Measurements from ENCODE around the gene SAT2.
A peak's percentile ranks its signal among the peaks of the same experiment; 100 is the strongest.

Gene SAT2

GRCh38 chr17:7632492-7632894 lies 4.9 kb upstream of the SAT2 start:
- no peak for TF ChIP-seq RARB (CRISPR knock-in tag; IDR thresholded peaks at IDR 0.05)
- TF ChIP-seq ZFP3 (CRISPR knock-in tag; IDR thresholded peaks at IDR 0.05): no peak
- TF ChIP-seq CREB5 (CRISPR knock-in tag; IDR thresholded peaks at IDR 0.05; ENCODE audit: low read depth): no peak
- no peak for TF ChIP-seq PPARA (CRISPR knock-in tag; IDR thresholded peaks at IDR 0.05; ENCODE audit: borderline replicate concordance)
- no peak for TF ChIP-seq CSRNP3 (CRISPR knock-in tag; IDR thresholded peaks at IDR 0.05)
- TF ChIP-seq BACH2 (CRISPR knock-in tag; IDR thresholded peaks at IDR 0.05; ENCODE audit: borderline replicate concordance): no peak
- no peak for TF ChIP-seq OSR1 (CRISPR knock-in tag; IDR thresholded peaks at IDR 0.05)
- ATAC-seq: peak; percentile 43

GRCh38 chr17:7631398-7632380 lies 4.1 kb upstream of the SAT2 start:
- TF ChIP-seq ZC3H10 (CRISPR knock-in tag; IDR thresholded peaks at IDR 0.05): no peak
- no peak for TF ChIP-seq CSRNP3 (CRISPR knock-in tag; IDR thresholded peaks at IDR 0.05)
- TF ChIP-seq GLIS3 (CRISPR knock-in tag; IDR thresholded peaks at IDR 0.05): no peak
- TF ChIP-seq PATZ1 (CRISPR knock-in tag; IDR thresholded peaks at IDR 0.05; ENCODE audit: borderline replicate concordance): no peak
- TF ChIP-seq SNAI2 (CRISPR knock-in tag; IDR thresholded peaks at IDR 0.05): no peak
- no peak for TF ChIP-seq ARNTL (CRISPR knock-in tag; IDR thresholded peaks at IDR 0.05; ENCODE audit: borderline replicate concordance, low read depth)
- TF ChIP-seq CSDC2 (CRISPR knock-in tag; IDR thresholded peaks at IDR 0.05): no peak
- TF ChIP-seq PPARA (CRISPR knock-in tag; IDR thresholded peaks at IDR 0.05; ENCODE audit: borderline replicate concordance): no peak
- no peak for TF ChIP-seq CREB5 (CRISPR knock-in tag; IDR thresholded peaks at IDR 0.05; ENCODE audit: low read depth)
- TF ChIP-seq ZNF70 (CRISPR knock-in tag; IDR thresholded peaks at IDR 0.05): no peak
- TF ChIP-seq TCF4 (CRISPR knock-in tag; IDR thresholded peaks at IDR 0.05; ENCODE audit: borderline replicate concordance): no peak
- no peak for TF ChIP-seq ZFP3 (CRISPR knock-in tag; IDR thresholded peaks at IDR 0.05)
- no peak for TF ChIP-seq TSHZ2 (CRISPR knock-in tag; IDR thresholded peaks at IDR 0.05)
- TF ChIP-seq ZNF8 (CRISPR knock-in tag; IDR thresholded peaks at IDR 0.05): no peak
- no peak for TF ChIP-seq OSR1 (CRISPR knock-in tag; IDR thresholded peaks at IDR 0.05)
- no peak for TF ChIP-seq BACH2 (CRISPR knock-in tag; IDR thresholded peaks at IDR 0.05; ENCODE audit: borderline replicate concordance)
- no peak for TF ChIP-seq TOX (CRISPR knock-in tag; IDR thresholded peaks at IDR 0.05; ENCODE audit: borderline replicate concordance)
- TF ChIP-seq ZFP30 (CRISPR knock-in tag; IDR thresholded peaks at IDR 0.05): no peak
- no peak for TF ChIP-seq POU6F1 (CRISPR knock-in tag; IDR thresholded peaks at IDR 0.05; ENCODE audit: borderline replicate concordance, low read depth)
- no peak for TF ChIP-seq ZNF565 (CRISPR knock-in tag; conservative IDR thresholded peaks at IDR 0.05; ENCODE audit: low read depth)
- ATAC-seq: no peak
